ENCODE measurements around the gene LRP2.

- TF ChIP-seq CTCF (IDR thresholded peaks at IDR 0.05; ENCODE audit: insufficient read depth, low read depth, low read length) (no peak), EZH2 (IDR thresholded peaks at IDR 0.05; ENCODE audit: insufficient read depth, low read length) (no peak)
These were observed 188.5 kb downstream of the LRP2 start for GRCh38 chr2:169173876-169174275.

All from astrocyte (in vitro differentiated cells and primary cell).